IPS-NIHi7 (cell line): ENCODE data around the gene CHSY1.
"Not testable (repeated sequence)": the region's sequence is repeated elsewhere in the genome, so short reads cannot be mapped to it uniquely, and the experiment has no call there.

ENCODE experiments used
- DNase-seq: peaks from one replicate; pipeline ENCODE4 v3.0.0; 2012; ENCODE audit warnings: mixed read lengths; ENCODE audit errors: extremely low spot score

CHSY1 gene

GRCh38 chr15:101244036-101244781 lies 7.6 kb downstream of the CHSY1 start:
- no peak for DNase-seq

GRCh38 chr15:101243420-101243819 lies 8.4 kb downstream of the CHSY1 start:
- no peak for DNase-seq

- no peak for DNase-seq
Measured at GRCh38 chr15:101242999-101243336, 8.9 kb downstream of the CHSY1 start.

- DNase-seq: no peak
Measured at GRCh38 chr15:101242160-101242998, 9.5 kb downstream of the CHSY1 start.

- no peak for DNase-seq
Measured at GRCh38 chr15:101240358-101240757, 11.5 kb downstream of the CHSY1 start.

GRCh38 chr15:101239724-101240136 lies 12.1 kb downstream of the CHSY1 start:
- DNase-seq: no peak

- DNase-seq: no peak
Measured at GRCh38 chr15:101237251-101237650, 14.6 kb downstream of the CHSY1 start.

GRCh38 chr15:101233651-101234280 lies 18.1 kb downstream of the CHSY1 start:
- no peak for DNase-seq

- DNase-seq: peak; percentile 29
Measured at GRCh38 chr15:101232677-101233076, 19.2 kb downstream of the CHSY1 start.

GRCh38 chr15:101228313-101228712 lies 23.5 kb downstream of the CHSY1 start:
- DNase-seq: no peak

GRCh38 chr15:101225658-101226057 lies 26.2 kb downstream of the CHSY1 start:
- no peak for DNase-seq

GRCh38 chr15:101221902-101222301 lies 29.9 kb downstream of the CHSY1 start:
- no peak for DNase-seq

GRCh38 chr15:101220060-101220459 lies 31.8 kb downstream of the CHSY1 start:
- no peak for DNase-seq

- DNase-seq: no peak
Measured at GRCh38 chr15:101219441-101219840, 32.4 kb downstream of the CHSY1 start.

- no peak for DNase-seq
Measured at GRCh38 chr15:101217446-101217845, 34.4 kb downstream of the CHSY1 start.

GRCh38 chr15:101216100-101216499 lies 35.7 kb downstream of the CHSY1 start:
- DNase-seq: no peak

- DNase-seq: no peak
Measured at GRCh38 chr15:101215681-101216080, 36.2 kb downstream of the CHSY1 start.

- DNase-seq: not testable (repeated sequence)
Measured at GRCh38 chr15:101214435-101215097, 37.3 kb downstream of the CHSY1 start.

GRCh38 chr15:101213570-101213969 lies 38.3 kb downstream of the CHSY1 start:
- DNase-seq: no peak

- DNase-seq: no peak
Measured at GRCh38 chr15:101213147-101213546, 38.7 kb downstream of the CHSY1 start.

GRCh38 chr15:101211897-101212296 lies 40.0 kb downstream of the CHSY1 start:
- DNase-seq: no peak

GRCh38 chr15:101210466-101210865 lies 41.4 kb downstream of the CHSY1 start:
- DNase-seq: no peak
